ENCODE data around the gene HDGFL3. TPM values are rescaled to one million over a fixed set of nuclear protein-coding genes. Genes with fewer than 3 reads are reported as not detected.

The HDGFL3 gene
- total RNA-seq, 1 experiment from 2014 or later = 34.1 TPM

- ATAC-seq (no peak), DNase-seq (ENCODE audit: low read depth, low spot score) (no peak)
- Histone ChIP-seq H3K4me3 (ENCODE audit: low read depth in 2 of 2, low read length in 2 of 2) (no peak overlapping the region), H3K9me3 (ENCODE audit: control insufficient read depth, insufficient read depth, low read depth, low read length) (no peaks in the 10 kb centered on the region), H3K27me3 (ENCODE audit: control insufficient read depth, insufficient read depth, low read length) (no peaks in the 10 kb centered on the region), H3K36me3 (ENCODE audit: control insufficient read depth, insufficient read depth, low read length) (no peaks in the 10 kb centered on the region), H3K4me1 (ENCODE audit: control insufficient read depth, insufficient read depth, low read length) (no peaks in the 10 kb centered on the region), H3K27ac (ENCODE audit: low read length) (no peak overlapping the region)
- intact Hi-C loops (cut with micrococcal nuclease; ENCODE audit: unreplicated experiment) (no loop called here), in situ Hi-C loops (cut with HindIII; ENCODE audit: low pct_unique_long_range_greater_than_20kb, low sequenced_read_pairs) (no loop called here)
- ChIA-PET POLR2A (no interaction called here), CTCF (no interaction called here)
- no peak for TF ChIP-seq CTCF (IDR thresholded peaks at IDR 0.05)
- TF ChIP-seq POLR2AphosphoS5 (IDR thresholded peaks at IDR 0.05; ENCODE audit: low read depth, low read length) = no peak
- no peak for TF ChIP-seq TCF7L2 (IDR thresholded peaks at IDR 0.05; ENCODE audit: low read depth, low read length)
- no peak for TF ChIP-seq SIN3A (IDR thresholded peaks at IDR 0.05; ENCODE audit: borderline replicate concordance, insufficient read depth, low read depth, low read length)
- no peak for TF ChIP-seq REST (IDR thresholded peaks at IDR 0.05; ENCODE audit: insufficient read depth in 1 of 2, low read depth in 2 of 2, low read length in 1 of 2)
- no TSS peak for BruUV-seq (replicated peaks)
These were observed 93.5 kb downstream of the HDGFL3 start for GRCh38 chr15:83113881-83114674.

- no peaks in the 10 kb centered on the region for H3K9me3 ChIP-seq (ENCODE audit: control insufficient read depth, insufficient read depth, low read depth, low read length)
- ChIA-PET CTCF (no interaction called here), POLR2A (no interaction called here)
- H3K27ac ChIP-seq (ENCODE audit: low read length) = no peak overlapping the region
- no TSS peak for BruUV-seq (replicated peaks)
- no peaks in the 10 kb centered on the region for H3K36me3 ChIP-seq (ENCODE audit: control insufficient read depth, insufficient read depth, low read length)
- ATAC-seq (no peak), DNase-seq (ENCODE audit: low read depth, low spot score) (no peak)
- intact Hi-C loops (cut with micrococcal nuclease; ENCODE audit: unreplicated experiment) = no loop called here
- no peaks in the 10 kb centered on the region for H3K27me3 ChIP-seq (ENCODE audit: control insufficient read depth, insufficient read depth, low read length)
- no peak overlapping the region for H3K4me3 ChIP-seq (ENCODE audit: low read depth in 2 of 2, low read length in 2 of 2)
- H3K4me1 ChIP-seq (ENCODE audit: control insufficient read depth, insufficient read depth, low read length) = no peaks in the 10 kb centered on the region
- TF ChIP-seq POLR2AphosphoS5 (IDR thresholded peaks at IDR 0.05; ENCODE audit: low read depth, low read length) (no peak), SIN3A (IDR thresholded peaks at IDR 0.05; ENCODE audit: borderline replicate concordance, insufficient read depth, low read depth, low read length) (no peak), CTCF (IDR thresholded peaks at IDR 0.05) (no peak), REST (IDR thresholded peaks at IDR 0.05; ENCODE audit: insufficient read depth in 1 of 2, low read depth in 2 of 2, low read length in 1 of 2) (no peak), TCF7L2 (IDR thresholded peaks at IDR 0.05; ENCODE audit: low read depth, low read length) (no peak)
- in situ Hi-C loops (cut with HindIII; ENCODE audit: low pct_unique_long_range_greater_than_20kb, low sequenced_read_pairs) = no loop called here
These were observed 94.7 kb downstream of the HDGFL3 start for GRCh38 chr15:83112956-83113299.

All from Panc1 (cell line).